ENCODE data around the gene SPRYD3.

Gene SPRYD3

DNA sequence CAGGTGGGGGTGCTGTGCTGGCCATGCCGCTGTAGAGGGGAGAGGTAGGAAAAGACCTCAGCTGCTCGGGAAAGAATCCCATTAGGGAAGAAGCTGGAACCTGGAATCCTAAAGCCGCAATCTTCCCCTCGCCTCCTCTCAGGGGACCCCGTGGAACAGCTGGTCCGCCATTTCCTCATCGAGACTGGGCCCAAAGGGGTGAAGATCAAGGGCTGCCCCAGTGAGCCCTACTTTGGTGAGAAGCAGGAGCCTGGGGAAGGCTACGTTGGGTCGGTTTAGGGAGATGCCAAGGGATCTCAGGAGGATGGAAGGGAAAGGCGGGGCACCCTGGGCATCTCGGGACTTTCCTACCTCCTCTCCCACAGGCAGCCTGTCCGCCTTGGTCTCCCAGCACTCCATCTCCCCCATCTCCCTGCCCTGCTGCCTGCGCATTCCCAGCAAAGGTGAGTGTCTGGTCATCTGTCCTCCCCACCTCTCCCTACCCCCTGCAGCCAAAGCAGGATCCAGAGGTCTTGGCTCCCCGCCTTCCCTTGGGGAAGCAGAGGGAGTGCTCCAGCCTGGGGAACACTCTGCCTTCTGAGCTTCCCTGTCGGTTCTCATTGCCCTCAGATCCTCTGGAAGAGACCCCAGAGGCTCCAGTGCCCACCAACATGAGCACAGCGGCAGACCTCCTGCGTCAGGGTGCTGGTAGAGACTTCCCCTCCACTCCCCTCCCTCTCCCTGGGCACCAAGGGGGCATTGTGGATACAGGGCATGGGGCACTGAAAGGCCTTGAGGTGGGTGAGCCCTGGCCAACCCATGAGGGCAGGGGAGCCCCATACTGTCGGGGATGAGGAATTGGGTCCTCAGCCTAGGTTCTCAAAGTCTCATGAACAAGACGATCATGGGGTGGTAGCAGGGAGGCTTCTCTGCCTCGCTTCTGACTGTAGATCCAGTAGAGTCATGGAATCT is 16.9 kb downstream of the SPRYD3 start:
- DNase-seq: no peak

GRCh38 chr12:53061404-53062010 is 17.7 kb downstream of the SPRYD3 start:
- DNase-seq: no peak

- DNase-seq: no peak
These were observed 18.4 kb downstream of the SPRYD3 start for GRCh38 chr12:53060721-53061276.

GRCh38 chr12:53060064-53060720 is 19.0 kb downstream of the SPRYD3 start:
- DNase-seq: no peak

- DNase-seq: no peak
These were observed 19.6 kb downstream of the SPRYD3 start for GRCh38 chr12:53059434-53060063.

- no peak for DNase-seq
These were observed 20.3 kb downstream of the SPRYD3 start for GRCh38 chr12:53058674-53059433.

DNA sequence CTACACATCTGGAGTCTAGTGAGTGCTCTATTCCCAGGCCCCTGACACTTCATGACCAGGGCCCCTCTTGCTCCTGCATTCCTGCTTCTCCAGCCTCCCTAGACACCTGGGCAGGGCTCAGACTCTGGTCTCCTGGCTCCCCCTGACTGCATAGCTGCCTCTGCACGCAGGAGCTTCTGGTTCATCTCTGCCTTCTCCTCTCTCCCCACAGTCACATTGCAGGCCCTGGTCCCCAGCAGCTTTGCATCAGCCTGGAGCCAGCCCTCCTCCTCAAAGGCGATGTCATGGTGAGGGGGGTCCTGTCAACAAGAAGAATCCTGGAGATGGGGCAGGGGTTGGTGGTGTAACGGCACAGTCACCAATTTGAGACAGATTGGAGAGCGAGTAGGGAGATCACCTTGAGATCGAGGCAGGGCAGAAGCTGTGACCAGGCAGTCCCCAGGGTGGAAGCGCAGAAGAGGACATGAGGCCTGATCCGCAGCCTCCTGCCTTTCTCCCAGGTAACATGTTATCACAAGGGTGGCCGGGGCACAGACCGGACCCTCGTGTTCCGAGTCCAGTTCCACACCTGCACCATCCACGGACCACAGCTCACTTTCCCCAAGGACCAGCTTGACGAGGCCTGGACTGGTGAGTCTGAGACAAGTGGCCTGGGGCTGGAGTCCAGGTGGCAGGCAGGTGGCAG is 21.2 kb downstream of the SPRYD3 start:
- no peak for DNase-seq

DNA sequence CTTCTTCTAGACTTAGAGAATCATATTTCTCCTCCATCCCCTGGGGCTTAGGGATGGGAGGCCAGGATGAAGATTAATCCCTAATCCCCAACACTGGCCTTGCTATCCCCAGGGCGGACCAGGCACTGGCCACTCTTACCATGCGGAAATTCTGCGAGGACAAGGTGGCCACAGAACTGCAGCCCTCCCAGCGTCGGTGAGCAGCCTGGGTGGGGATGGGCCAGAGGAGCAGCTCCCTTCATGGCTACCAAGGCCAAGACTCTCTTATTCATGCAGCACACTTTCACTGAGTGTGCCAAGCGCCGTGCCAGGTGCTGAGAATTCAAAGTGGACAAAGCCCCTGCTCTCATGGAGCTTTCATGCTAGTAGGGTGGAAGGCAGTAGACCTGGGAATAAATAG is 22.3 kb downstream of the SPRYD3 start:
- DNase-seq: no peak

- no peak for DNase-seq
These were observed 22.9 kb downstream of the SPRYD3 start for GRCh38 chr12:53056296-53056695.

DNA sequence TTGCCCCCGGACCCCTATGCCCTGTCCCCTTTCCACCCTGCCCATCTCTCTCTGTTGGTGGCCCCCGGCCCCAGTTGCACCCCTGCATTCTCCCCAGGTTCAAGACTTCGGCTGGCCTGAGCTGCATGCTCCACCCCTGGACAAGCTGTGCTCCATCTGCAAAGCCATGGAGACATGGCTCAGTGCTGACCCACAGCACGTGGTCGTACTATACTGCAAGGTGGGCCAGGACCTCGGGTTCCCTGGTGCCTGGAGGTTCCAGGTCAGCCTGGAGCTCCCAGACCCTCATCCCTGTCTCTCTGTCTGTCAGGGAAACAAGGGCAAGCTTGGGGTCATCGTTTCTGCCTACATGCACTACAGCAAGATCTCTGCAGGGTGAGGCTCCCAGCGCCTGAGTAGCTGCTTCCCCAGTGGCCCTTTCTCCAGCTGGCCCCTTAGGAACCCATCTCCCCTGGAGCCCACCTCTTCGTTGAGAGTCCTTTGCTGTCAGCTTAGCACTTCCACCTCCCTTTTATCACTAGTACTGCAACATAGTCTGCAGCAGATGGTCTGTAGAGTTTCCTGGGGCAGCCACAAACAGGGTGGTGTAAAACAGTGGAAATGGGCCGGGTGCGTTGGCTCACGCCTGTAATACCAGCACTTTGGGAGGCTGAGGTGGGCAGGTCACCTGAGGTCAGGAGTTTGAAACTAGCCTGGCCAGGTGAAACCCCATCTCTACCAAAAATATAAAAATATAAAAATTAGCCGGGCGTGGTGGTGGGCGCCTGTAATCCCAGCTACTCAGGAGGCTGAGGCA is 23.5 kb downstream of the SPRYD3 start:
- DNase-seq: no peak

- DNase-seq: peak; percentile 93
These were observed 24.9 kb downstream of the SPRYD3 start for GRCh38 chr12:53054112-53054878.

DNA sequence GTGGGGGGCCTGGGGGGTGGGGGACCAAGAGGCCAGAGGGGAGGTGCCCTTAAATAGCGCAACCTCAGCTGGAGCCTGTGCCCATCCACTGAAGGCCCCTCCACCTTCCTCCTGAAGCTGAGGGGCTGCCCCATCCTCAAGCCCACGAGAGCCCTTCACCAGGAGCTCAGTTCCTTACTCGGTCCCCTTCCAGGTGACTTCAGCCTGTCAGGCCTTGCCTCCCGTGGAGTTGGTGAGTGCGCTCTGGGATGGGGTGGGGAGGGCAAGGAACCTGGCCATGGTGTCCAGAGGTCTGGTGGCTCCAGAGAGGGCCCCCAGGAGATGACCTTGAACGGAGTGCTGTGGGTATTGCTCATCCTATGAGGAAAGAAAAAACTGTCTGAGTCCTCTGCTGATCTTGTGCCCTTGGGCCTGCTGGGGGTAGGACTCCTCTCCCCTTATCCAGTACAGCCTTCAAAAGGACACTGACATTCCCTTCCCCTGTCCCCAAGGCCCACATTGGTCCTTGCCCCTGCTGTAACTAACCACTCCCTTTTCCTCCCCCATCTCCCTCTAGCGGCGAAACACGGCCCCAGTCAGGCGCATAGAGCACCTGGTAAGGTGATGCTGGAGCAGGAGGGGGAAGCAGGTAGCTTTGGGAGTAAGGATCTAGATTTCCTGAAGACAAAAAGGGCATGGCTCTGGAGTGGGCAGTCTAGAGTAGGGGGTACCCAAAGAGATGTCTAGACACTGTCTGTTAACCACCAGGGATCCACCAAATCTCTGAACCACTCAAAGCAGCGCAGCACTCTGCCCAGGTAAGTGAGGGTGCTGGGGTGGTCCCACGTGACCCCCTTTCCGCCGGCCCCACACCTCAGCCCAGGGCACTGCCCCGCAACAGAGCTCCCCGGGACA is 25.7 kb downstream of the SPRYD3 start:
- DNase-seq: peak; percentile 61

DNA sequence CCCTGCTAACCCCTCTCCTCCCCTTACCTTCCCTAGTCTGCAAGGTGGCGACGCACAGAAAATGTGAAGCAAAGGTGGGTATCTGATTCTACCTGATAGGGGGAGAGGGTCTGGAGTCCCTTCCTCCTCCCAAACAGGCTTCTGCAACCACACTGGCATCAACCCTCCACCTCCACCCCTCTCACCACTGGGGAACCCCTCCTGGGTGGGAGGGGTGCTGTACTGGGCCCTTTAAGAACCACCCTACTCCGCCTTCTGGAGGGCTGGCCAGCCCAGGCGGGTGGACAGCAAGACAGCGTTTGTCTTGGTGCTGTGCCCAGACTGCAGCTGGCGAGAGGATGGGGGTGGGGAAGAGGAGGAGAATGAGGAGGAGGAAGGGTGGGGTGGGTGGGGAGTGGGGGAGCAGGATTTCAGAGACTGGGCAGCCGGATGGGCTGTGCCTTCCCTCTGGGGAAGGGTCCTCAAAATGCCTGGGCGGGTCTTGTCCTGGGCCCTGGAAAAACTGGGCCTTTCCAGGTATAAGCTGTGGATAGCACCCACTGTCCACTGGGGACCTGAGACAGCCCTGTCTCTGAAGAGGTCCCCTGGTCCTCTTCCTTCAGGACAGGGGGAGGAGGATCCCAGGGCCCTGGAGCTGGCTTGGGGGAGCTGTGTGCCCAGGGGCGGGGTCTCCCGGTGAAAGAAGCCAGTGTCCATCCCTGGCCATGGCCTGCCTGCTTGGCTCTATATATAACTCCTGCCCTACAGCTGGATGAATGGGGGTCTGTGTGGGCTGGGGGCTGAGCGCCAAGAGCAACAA is 26.6 kb downstream of the SPRYD3 start:
- DNase-seq: no peak

DNA sequence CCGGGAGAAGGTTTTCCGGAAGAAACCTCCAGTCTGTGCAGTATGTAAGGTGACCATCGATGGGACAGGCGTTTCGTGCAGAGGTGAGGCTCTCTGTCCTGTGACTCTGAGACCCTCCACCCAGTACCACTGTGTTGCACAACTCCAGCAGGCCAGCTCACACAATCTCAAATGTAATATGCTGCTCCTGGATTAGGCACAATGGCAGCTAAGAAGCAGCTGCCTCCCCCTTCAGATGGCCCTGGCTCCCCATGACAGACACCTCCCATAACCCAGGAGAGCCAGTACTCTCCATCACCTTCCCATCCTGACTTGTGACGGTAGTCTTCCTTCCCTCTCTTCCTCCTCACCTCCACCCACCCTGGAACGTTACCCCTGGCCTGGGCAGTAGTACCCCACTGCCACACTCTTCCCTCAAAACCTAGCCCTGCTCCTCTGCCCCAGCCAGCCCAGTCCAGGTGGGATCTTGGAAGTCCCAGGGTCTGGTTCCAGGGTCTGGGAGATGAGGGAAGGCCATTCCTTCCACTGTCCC is 27.2 kb downstream of the SPRYD3 start:
- DNase-seq: no peak

GRCh38 chr12:53051058-53051880 is 27.9 kb downstream of the SPRYD3 start:
- no peak for DNase-seq

GRCh38 chr12:53050426-53051057 is 28.6 kb downstream of the SPRYD3 start:
- no peak for DNase-seq
